NCI-H2171 (cell line): ENCODE data around the gene SORBS1.

Experiments used
- DNase-seq: peaks from one replicate; lab custom pipeline; 2025; lab: John Stamatoyannopoulos, UW

The SORBS1 gene

DNA sequence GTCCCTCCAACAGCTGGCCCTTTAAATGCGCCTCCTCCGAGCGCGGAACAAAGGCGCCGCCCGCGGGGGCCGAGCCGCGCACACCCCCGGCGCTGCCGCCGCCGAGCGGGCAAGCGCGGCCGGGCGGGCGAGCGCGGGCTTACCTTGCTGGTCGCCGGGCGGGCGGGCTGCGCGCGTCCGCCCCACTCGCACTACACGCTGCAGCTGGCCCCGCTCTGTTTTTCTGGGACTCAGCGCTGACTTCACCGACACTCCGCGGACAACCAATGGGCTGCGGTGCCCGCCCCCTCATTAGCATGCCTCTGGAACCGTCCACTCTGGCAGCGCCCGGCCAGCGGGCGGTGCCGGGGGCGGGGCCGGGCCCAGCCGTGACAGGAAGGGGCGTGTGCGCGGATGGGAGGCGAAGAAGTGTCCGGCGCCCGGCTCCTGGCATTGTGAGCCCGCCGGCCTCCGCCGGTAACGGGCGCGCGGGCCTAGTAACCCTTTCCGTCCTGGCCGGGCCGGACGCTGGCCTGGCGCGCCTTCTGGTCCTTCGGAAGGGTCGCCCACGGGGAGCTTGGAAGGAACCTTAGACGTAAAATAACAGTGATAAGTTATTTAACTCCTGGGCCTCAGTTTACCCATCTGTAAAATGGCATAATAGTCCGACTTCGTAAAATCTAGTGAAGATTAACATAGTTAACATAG, at the start of gene SORBS1:
Gene SORBS1 (minus strand): TSS at position 195 of the 687 bp plus-strand sequence. CDS start 120,236 bp downstream, outside the sequence.
- DNase-seq: peak; percentile 77

GRCh38 chr10:95610727-95611126, 49.6 kb upstream of the SORBS1 start:
- DNase-seq: no peak

DNA sequence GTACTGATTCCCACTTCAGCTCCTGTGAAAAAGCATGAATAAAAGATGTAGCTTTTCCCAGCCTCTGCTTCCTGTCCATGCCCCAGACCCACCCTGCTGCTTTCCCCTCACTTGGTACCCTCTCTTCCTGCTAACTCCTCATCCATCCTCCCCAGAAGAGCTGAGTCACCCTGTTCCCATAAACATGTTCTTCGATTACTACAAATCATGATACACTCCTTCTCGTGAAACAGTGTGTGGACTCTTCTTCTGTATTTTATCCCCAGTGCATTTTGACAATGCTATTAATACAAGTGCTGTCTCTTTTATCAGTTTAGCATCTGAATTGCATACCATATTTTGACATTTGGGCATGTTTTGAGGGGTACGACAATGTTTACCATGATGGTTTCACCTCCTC, 45.8 kb upstream of the SORBS1 start:
- DNase-seq: no peak

GRCh38 chr10:95605163-95605562, 44.0 kb upstream of the SORBS1 start:
- DNase-seq: no peak

GRCh38 chr10:95604630-95605029, 43.5 kb upstream of the SORBS1 start:
- no peak for DNase-seq

- DNase-seq: no peak
Measured at GRCh38 chr10:95602382-95602781, 41.2 kb upstream of the SORBS1 start.

DNA sequence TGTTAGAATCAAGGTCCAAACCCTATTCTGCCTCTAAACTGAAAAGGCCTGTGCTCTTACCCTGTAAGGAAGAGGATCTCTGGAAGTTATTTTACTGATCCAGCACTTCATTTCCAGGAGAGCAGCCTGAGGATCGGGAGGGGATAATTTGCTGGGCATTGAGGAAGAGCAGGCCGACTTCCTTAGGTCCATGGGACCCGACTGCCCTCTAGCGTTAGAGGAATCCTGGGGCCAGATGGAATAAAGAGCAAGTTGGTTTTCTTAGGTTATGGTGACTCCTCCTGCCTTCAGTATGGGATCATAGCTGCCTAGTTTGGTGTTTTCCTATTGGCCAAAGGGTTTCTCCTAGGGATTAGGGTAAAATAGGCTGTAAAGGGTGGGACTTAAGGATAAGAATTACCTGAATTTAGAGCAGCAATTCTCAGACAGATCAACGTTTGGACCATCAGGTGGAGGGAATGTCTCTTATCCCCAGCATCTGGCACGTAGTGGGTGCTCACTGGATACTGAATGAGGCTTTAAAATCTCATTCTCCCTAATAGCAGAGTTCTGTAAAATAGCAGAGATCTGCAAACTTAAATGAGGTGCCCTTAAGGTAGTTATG, 40.0 kb upstream of the SORBS1 start:
- DNase-seq: peak; percentile 31

GRCh38 chr10:95600158-95600557, 39.0 kb upstream of the SORBS1 start:
- DNase-seq: no peak

DNA sequence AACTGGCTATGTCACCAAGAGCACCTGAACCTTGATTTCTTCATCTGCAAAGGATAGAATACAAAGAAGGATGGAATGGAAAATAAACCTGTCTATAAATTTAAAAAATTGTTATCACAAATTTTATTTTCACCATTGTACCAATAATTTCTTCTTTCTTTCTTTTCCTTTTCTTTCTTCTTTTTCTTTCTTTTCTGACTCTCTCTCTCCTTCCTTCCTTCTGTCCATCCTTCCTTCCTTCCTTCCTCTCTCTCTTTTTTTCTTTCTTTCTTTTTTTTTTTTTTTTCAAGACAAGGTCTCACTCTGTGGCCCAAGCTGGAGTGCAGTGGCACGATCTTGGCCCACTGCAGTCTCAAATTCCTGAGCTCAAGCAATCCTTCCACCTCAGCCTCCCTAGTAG, 36.6 kb upstream of the SORBS1 start:
- DNase-seq: no peak

DNA sequence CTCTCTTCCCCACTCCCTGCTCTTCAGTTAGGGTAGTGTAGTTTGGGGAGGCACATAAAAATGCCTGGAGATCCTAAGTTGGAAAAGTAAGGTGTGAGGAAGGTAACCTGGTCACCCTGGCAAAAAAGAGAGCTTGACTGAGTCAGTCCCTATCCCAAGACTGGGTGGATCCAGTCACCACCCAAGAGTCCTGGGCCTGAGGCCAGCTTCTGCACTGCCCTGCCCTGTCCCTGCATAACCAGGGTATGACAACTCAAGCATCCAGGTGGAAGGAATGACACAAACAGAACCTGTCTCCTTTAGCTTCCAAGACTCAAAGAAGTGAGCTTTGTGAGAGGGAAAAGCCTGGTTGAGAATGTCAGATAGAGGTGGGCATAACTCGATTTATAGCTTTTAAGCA, 26.9 kb upstream of the SORBS1 start:
- no peak for DNase-seq

GRCh38 chr10:95579835-95580535, 18.8 kb upstream of the SORBS1 start:
- DNase-seq: no peak

- no peak for DNase-seq
Measured at GRCh38 chr10:95579292-95579691, 18.1 kb upstream of the SORBS1 start.

DNA sequence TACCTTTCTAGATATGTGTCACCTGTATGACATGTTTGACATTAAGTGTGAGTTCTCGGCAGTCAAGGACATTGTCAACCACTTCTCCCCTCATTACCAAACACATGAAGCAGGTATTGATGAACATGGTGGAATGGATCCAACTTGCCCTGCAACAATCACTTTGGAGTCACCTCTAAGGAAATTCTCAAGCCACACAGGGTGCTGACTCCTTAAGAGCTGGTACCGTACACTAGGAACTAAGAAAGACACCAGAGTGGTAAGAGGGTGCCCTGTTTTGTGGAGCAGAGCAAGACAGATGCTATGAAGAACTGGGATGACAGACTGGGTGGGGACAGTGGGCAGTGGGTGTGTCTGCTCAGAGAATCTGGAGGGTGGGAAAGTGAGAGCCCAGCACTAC, 17.4 kb upstream of the SORBS1 start:
- DNase-seq: no peak

DNA sequence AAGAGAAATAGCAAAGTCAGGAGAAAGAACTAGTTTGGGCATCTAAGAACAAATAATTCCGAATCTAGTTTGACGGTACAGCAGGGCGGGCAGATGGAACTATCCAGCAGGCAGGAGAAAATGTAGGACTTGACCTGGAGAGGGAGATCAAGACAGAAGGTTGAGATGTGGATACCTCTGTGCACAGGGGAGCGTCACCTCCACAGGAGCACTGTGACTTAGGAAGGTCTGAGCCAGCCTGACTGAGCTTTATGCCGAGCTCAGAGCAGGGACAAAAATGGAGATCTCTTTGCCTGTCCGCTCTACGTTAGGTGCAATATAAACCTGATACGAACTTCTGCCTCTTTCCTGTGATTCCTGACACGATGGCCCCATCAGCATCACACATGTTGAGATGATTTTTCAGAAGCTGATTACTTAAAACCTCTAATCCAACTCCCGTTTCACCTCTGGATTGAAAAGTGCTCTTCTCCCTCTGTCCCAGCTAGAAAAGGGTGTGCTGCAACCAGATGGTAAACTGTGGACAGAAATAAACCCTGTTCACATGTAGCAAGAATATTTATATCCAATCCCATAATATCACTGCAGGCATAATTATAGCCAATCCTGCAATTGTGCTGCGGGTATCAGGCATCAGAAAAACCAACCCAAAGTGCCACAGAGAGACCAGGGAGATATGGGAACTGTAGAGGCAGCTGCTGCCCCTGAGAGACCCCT, 13.6 kb upstream of the SORBS1 start:
- no peak for DNase-seq

- no peak for DNase-seq
Measured at GRCh38 chr10:95573964-95574604, 12.9 kb upstream of the SORBS1 start.

- no peak for DNase-seq
Measured at GRCh38 chr10:95573527-95573926, 12.4 kb upstream of the SORBS1 start.

DNA sequence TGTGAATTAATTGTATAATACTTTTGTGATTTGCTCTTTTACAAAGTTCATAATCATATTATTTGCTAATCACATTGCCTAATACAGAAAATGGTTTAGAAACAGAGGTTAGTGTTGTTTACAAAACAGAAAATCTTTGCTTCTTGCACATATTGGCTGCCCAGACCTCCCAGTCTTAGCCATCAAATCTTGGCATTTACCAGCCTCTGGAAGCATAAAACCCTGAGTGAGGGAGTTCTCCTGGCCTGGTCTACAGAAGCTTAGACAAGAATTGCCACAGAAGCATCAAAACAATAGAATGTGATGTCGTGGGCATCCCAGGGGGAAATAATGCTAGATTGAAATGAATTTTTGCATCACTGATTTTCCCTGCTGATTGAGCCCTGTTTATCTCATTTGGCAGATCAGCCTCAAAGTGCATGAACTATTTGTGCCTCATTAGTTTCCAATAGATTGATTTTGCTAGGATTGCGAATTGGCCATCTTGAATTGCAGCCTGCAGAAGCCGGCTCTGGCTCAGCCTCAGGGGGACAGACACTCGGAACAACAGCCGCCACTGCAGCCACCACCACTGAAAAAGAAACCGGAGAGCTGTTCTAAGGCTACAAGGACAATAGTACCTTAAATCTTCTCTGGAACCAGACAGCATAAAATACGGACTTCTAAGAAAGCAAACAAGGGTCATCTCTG, 11.1 kb upstream of the SORBS1 start:
- DNase-seq: no peak

GRCh38 chr10:95571390-95571789, 10.2 kb upstream of the SORBS1 start:
- no peak for DNase-seq

GRCh38 chr10:95569368-95569767, 8.2 kb upstream of the SORBS1 start:
- no peak for DNase-seq

- no peak for DNase-seq
Measured at GRCh38 chr10:95567903-95568630, 6.9 kb upstream of the SORBS1 start.

DNA sequence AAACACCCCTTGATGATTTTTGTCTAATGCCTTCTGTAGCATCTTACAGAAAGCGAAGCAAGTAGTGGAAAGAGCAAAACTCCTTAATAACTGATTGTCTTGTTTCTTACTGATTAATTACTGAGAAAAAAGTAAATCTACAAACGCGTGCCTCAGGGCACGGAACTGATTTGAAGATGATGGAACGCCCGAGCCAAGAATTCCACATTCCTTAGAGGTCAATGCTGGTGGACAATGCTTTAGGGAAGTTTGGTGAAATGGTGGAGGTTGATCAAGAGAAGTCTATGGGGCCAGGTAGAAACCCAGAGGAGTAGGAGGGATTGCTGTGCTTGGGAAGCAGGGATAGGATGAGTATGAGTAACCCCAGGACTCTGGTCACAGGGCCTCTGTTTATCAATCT, 5.0 kb upstream of the SORBS1 start:
- DNase-seq: no peak
